Measurements from ENCODE around the gene FMNL2. TPM values are rescaled to one million over a fixed set of nuclear protein-coding genes. Genes with fewer than 3 reads are reported as not detected.

Gene FMNL2
- total and polyA plus RNA-seq, 4 donors: 1.5 to 9.3 (median 5.1) TPM

DNA sequence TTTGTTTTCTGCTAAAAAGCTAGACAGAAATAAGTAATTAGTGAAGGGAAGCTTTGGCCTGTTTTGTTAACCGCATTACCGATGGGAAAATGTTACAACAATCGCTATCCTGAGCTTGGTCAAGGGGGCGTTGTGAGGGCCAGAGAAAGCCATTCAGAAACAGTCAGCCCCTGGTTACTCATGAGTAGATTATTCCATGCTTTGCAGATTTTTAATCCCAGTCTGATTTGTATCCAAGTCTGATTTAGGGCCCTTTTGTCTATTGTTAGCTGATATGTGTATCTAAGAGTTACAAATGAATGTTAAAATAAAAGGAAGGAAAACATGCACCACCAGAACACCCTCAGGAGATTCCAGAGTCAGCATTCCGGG lies 283.2 kb downstream of the FMNL2 start:
- no peaks in the 10 kb centered on the region for H3K4me1 ChIP-seq (ENCODE audit: control insufficient read depth in 4 of 4, insufficient read depth in 4 of 4, low read length in 3 of 4)
- no peaks in the 10 kb centered on the region for H3K27me3 ChIP-seq (ENCODE audit: control insufficient read depth in 4 of 4, insufficient read depth in 4 of 4, low read length in 3 of 4)
- H3K9me3 ChIP-seq (ENCODE audit: control insufficient read depth in 4 of 4, low read length in 3 of 4): no peaks in the 10 kb centered on the region
- TF ChIP-seq YY1 (IDR thresholded peaks at IDR 0.05) (no peak), RAD21 (IDR thresholded peaks at IDR 0.05) (no peak), NR2F2 (IDR thresholded peaks at IDR 0.05) (no peak), ZBTB33 (IDR thresholded peaks at IDR 0.05) (no peak), FOXA1 (IDR thresholded peaks at IDR 0.05) (no peak), HNF4A (conservative IDR thresholded peaks at IDR 0.05) (no peak), MAX (IDR thresholded peaks at IDR 0.05) (no peak), CTCF (IDR thresholded peaks at IDR 0.05; ENCODE audit: low read depth, low read length, missing input control) (no peak), REST (IDR thresholded peaks at IDR 0.05) (no peak), JUND (IDR thresholded peaks at IDR 0.05) (no peak), RXRA (IDR thresholded peaks at IDR 0.05) (no peak)
- no peak overlapping the region for H3K9ac ChIP-seq (ENCODE audit: low read depth in 1 of 2, low read length in 2 of 2)
- H3K36me3 ChIP-seq (ENCODE audit: control insufficient read depth in 4 of 4, insufficient read depth in 3 of 4, low read depth in 1 of 4, low read length in 3 of 4): no peaks in the 10 kb centered on the region
- no peak for DNase-seq (ENCODE audit: low spot score)
- H3K4me3 ChIP-seq (ENCODE audit: low read depth in 1 of 3, low read length in 3 of 3): no peak overlapping the region
- no peak overlapping the region for H3K27ac ChIP-seq (ENCODE audit: low read depth in 1 of 2, low read length in 2 of 2)
- WGBS: 91% methylated on average over 5 of the region's 5 CpGs

DNA sequence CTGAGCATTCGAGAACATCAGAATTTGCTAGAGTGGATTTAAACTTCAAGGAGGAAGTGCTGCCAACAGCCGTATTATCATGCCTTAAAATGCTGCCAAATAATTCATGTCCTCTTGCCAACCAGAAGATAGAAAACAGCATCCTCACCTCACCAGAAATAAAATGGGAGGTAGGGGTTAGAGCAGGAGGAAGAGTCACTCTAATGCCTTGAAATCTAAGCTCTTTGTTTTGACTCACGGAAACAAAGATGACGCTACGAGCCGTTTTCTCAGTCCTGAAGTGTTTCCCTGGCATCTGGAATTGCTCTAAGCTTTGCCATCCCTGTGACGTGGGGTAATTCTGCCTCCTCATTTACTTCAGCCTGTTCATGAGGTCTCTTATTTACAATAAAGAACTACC lies 285.2 kb downstream of the FMNL2 start:
- no peak overlapping the region for H3K27ac ChIP-seq (ENCODE audit: low read depth in 1 of 2, low read length in 2 of 2)
- DNase-seq (ENCODE audit: low spot score): no peak
- no peaks in the 10 kb centered on the region for H3K36me3 ChIP-seq (ENCODE audit: control insufficient read depth in 4 of 4, insufficient read depth in 3 of 4, low read depth in 1 of 4, low read length in 3 of 4)
- TF ChIP-seq HNF4A (conservative IDR thresholded peaks at IDR 0.05) (no peak), GABPA (IDR thresholded peaks at IDR 0.05 in 1 of 2, conservative IDR thresholded peaks at IDR 0.05 in 1 of 2) (no peak), FOXA2 (IDR thresholded peaks at IDR 0.05) (no peak), RAD21 (IDR thresholded peaks at IDR 0.05) (no peak), NR2F2 (IDR thresholded peaks at IDR 0.05) (no peak), SP1 (IDR thresholded peaks at IDR 0.05) (no peak), JUND (IDR thresholded peaks at IDR 0.05) (no peak), ZBTB33 (IDR thresholded peaks at IDR 0.05) (no peak), TAF1 (conservative IDR thresholded peaks at IDR 0.05) (no peak)
- no peak overlapping the region for H3K9ac ChIP-seq (ENCODE audit: low read depth in 1 of 2, low read length in 2 of 2)
- H3K9me3 ChIP-seq (ENCODE audit: control insufficient read depth in 4 of 4, low read length in 3 of 4): no peaks in the 10 kb centered on the region
- no peaks in the 10 kb centered on the region for H3K4me1 ChIP-seq (ENCODE audit: control insufficient read depth in 4 of 4, insufficient read depth in 4 of 4, low read length in 3 of 4)
- WGBS: 89% methylated on average over 7 of the region's 7 CpGs
- no peaks in the 10 kb centered on the region for H3K27me3 ChIP-seq (ENCODE audit: control insufficient read depth in 4 of 4, insufficient read depth in 4 of 4, low read length in 3 of 4)
- no peak overlapping the region for H3K4me3 ChIP-seq (ENCODE audit: low read depth in 1 of 3, low read length in 3 of 3)
